K562 (cell line): Measurements from ENCODE around the gene LHPP. TPM values are rescaled to one million over a fixed set of nuclear protein-coding genes. Genes with fewer than 3 reads are reported as not detected.
A peak's percentile ranks its signal among the peaks of the same experiment; 100 is the strongest.

ENCODE experiments used
- ATF7 ChIP-seq: fragments of 450-650 bp; IDR thresholded peaks from 2 replicates; pipeline ENCODE4 v1.7.1; 2014; ENCODE audit warnings: mild to moderate bottlenecking, moderate library complexity
- COPS2 ChIP-seq: fragments of 450-650 bp; conservative IDR thresholded peaks from 2 replicates; pipeline ENCODE4 v1.6.1; 2016; ENCODE audit warnings: mild to moderate bottlenecking, moderate library complexity
- HDAC6 ChIP-seq: IDR thresholded peaks from 2 replicates; pipeline ENCODE4 v1.6.1; 2012; ENCODE audit warnings: low read depth, mild to moderate bottlenecking, control low read depth, inconsistent platforms, low read length, moderate library complexity
- MXI1 ChIP-seq: IDR thresholded peaks from 2 replicates; pipeline ENCODE4 v1.6.1; 2011; ENCODE audit warnings: low read depth, mild to moderate bottlenecking, improper control_type of control experiment, low read length
- PRPF4 ChIP-seq: fragments of 200-400 bp; formaldehyde crosslinking; IDR thresholded peaks from one replicate; pipeline ENCODE4 v1.6.1; 2017; ENCODE audit warnings: low read length, low read depth, mild to moderate bottlenecking; ENCODE audit not compliant: insufficient read depth, poor library complexity, severe bottlenecking
- TAF7 ChIP-seq: fragments of 450-650 bp; IDR thresholded peaks from 2 replicates; pipeline ENCODE4 v1.6.1; 2016; ENCODE audit warnings: missing genetic modification characterization, missing compliant biosample characterization
- TEAD2 ChIP-seq: fragments of 450-650 bp; IDR thresholded peaks from 2 replicates; pipeline ENCODE4 v1.6.1; 2016; ENCODE audit warnings: missing genetic modification characterization, control low read depth, missing compliant biosample characterization
- ZNF175 ChIP-seq: fragments of 200-800 bp; sonication (Bioruptor generic); IDR thresholded peaks from 2 replicates; pipeline ENCODE4 v1.6.1; 2016; ENCODE audit warnings: low read depth, mild to moderate bottlenecking, missing genetic modification characterization, missing compliant biosample characterization
- ZNF274 ChIP-seq: IDR thresholded peaks from 2 replicates; pipeline ENCODE4 v1.6.1; 2011; ENCODE audit warnings: low read depth, mild to moderate bottlenecking, low read length, moderate library complexity, borderline replicate concordance
- ZNF347 ChIP-seq: fragments of 450-650 bp; formaldehyde crosslinking; IDR thresholded peaks from 2 replicates; pipeline ENCODE4 v1.4.0; 2020; ENCODE audit warnings: low read depth, mild to moderate bottlenecking, moderate library complexity
- polyA plus RNA-seq, 8 experiments: library from polyadenylated mRNA; depleted of rRNA in 4 of 8; stranded (reverse) in 5 of 8; unstranded in 3 of 8; fragments of >200 nt; fragmentation: Nextera tagmentation in 2 of 8; fragmentation: Illumina TruSeq in 1 of 8; extraction: Ambion mirVana in 2 of 8; extraction: Trizol in 1 of 8; gene quantifications; 2 replicates each; pipeline versions ENCODE4 v1.2.1 to v1.2.3, GENCODE V29; 2011 to 2014; ENCODE audit warnings: inconsistent platforms in 1 of 8, missing spikeins in 1 of 8
- total RNA-seq, 7 experiments: library from RNA; depleted of rRNA in 6 of 7; stranded (reverse); fragments of >200 nt in 6 of 7; fragmentation: Illumina TruSeq in 2 of 7; extraction: Trizol in 2 of 7; gene quantifications; 2 replicates each; pipeline versions ENCODE4 v1.2.1 to v1.2.3, GENCODE V29; 2011 to 2021; ENCODE audit warnings: low replicate concordance in 1 of 7
- TF ChIP-seq, protein P1 (sequence below): IDR thresholded peaks from 2 replicates; pipeline ENCODE4 v1.6.1; 2016; ENCODE audit warnings: missing genetic modification characterization, missing compliant biosample characterization
- TF ChIP-seq, protein P2 (sequence below), 2 experiments: fragments of 450-650 bp; formaldehyde crosslinking in 1 of 2; IDR thresholded peaks; 2 replicates each; pipeline versions ENCODE4 v1.4.0 to v1.6.1; 2014 to 2020; ENCODE audit warnings: mild to moderate bottlenecking in 2 of 2, borderline replicate concordance in 1 of 2, low read depth in 1 of 2
- TF ChIP-seq, protein P3 (sequence below): fragments of 450-650 bp; formaldehyde crosslinking; IDR thresholded peaks from 2 replicates; pipeline ENCODE4 v1.4.0; 2022; ENCODE audit warnings: missing genetic modification characterization

LHPP gene
- total and polyA plus RNA-seq, 9 of the 15 experiments (the other 6 are each of a cell fraction or from before 2014, with no cell fraction given): 0.34 to 7.4 (median 3.0) TPM

DNA sequence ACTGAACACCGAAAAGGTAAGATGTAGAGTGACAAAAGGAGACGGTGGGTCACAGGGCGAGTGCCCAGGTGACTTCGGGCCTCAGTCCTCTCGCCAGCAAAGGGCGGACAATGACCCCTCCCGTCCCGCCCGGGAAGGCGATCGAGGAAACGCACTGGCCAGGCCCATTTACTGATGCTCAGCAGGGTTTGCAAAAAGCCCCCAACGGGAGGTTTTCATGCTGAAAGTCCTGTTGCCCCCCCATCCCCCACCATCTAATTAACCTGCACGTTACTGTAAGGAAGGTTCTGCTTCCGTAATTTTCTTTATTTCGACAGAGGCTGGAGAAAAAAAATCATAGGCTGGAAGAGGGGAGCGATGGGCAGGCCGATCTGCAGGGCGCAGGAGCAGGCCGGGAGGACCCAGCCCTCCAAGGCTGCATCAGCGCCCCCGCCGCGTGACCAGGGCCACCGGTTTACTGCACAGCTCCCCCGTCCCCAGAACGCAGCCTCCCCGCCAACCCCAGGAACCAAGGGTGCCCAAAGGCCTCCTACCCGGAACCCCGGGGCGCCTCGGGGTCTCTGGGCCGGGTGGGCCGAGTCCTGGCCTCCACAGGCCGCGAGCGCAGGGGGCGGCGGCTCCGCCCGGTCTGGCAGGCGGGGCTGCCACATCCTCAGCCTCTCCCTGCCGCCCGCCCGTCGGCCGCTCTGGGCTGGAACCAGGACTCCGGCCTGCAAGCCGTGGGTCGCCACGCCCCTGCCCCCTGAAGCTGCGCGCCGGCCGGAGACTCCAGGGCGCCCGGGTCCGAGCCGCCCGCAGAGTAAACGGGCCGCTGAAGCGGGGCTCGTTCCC is 43.5 kb upstream of the LHPP start (continued):
- TF ChIP-seq, protein P1, sequence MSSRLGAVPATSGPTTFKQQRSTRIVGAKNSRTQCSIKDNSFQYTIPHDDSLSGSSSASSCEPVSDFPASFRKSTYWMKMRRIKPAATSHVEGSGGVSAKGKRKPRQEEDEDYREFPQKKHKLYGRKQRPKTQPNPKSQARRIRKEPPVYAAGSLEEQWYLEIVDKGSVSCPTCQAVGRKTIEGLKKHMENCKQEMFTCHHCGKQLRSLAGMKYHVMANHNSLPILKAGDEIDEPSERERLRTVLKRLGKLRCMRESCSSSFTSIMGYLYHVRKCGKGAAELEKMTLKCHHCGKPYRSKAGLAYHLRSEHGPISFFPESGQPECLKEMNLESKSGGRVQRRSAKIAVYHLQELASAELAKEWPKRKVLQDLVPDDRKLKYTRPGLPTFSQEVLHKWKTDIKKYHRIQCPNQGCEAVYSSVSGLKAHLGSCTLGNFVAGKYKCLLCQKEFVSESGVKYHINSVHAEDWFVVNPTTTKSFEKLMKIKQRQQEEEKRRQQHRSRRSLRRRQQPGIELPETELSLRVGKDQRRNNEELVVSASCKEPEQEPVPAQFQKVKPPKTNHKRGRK (tag): no peak
- TF ChIP-seq ZNF274: no peak
- no peak for TF ChIP-seq ATF7
- TF ChIP-seq, protein P2, sequence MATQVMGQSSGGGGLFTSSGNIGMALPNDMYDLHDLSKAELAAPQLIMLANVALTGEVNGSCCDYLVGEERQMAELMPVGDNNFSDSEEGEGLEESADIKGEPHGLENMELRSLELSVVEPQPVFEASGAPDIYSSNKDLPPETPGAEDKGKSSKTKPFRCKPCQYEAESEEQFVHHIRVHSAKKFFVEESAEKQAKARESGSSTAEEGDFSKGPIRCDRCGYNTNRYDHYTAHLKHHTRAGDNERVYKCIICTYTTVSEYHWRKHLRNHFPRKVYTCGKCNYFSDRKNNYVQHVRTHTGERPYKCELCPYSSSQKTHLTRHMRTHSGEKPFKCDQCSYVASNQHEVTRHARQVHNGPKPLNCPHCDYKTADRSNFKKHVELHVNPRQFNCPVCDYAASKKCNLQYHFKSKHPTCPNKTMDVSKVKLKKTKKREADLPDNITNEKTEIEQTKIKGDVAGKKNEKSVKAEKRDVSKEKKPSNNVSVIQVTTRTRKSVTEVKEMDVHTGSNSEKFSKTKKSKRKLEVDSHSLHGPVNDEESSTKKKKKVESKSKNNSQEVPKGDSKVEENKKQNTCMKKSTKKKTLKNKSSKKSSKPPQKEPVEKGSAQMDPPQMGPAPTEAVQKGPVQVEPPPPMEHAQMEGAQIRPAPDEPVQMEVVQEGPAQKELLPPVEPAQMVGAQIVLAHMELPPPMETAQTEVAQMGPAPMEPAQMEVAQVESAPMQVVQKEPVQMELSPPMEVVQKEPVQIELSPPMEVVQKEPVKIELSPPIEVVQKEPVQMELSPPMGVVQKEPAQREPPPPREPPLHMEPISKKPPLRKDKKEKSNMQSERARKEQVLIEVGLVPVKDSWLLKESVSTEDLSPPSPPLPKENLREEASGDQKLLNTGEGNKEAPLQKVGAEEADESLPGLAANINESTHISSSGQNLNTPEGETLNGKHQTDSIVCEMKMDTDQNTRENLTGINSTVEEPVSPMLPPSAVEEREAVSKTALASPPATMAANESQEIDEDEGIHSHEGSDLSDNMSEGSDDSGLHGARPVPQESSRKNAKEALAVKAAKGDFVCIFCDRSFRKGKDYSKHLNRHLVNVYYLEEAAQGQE (IDR thresholded peaks at IDR 0.05; ENCODE audit: borderline replicate concordance): 0 out of 2 replicates have a peak, but pooled peaks have one; percentile 5
- TF ChIP-seq, protein P2 (CRISPR knock-in tag; IDR thresholded peaks at IDR 0.05; ENCODE audit: low read depth): no peak
- TF ChIP-seq TEAD2 (tag): no peak
- TF ChIP-seq, protein P3, sequence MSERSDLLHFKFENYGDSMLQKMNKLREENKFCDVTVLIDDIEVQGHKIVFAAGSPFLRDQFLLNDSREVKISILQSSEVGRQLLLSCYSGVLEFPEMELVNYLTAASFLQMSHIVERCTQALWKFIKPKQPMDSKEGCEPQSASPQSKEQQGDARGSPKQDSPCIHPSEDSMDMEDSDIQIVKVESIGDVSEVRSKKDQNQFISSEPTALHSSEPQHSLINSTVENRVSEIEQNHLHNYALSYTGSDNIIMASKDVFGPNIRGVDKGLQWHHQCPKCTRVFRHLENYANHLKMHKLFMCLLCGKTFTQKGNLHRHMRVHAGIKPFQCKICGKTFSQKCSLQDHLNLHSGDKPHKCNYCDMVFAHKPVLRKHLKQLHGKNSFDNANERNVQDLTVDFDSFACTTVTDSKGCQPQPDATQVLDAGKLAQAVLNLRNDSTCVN: no peak
- no peak for TF ChIP-seq MXI1
- TF ChIP-seq ZNF347 (CRISPR knock-in tag): no peak
- no peak for TF ChIP-seq COPS2
- no peak for TF ChIP-seq TAF7
- TF ChIP-seq ZNF175 (CRISPR knock-in tag): no peak
- TF ChIP-seq PRPF4: no peak
- TF ChIP-seq HDAC6: no peak
